ENCODE measurements around the gene FGD5. TPM values are rescaled to one million over a fixed set of nuclear protein-coding genes. Genes with fewer than 3 reads are reported as not detected.

The FGD5 gene
- polyA plus RNA-seq, 1 donor (not counting 4 experiments of a cell fraction or from before 2014, with no cell fraction given): not detected

DNA sequence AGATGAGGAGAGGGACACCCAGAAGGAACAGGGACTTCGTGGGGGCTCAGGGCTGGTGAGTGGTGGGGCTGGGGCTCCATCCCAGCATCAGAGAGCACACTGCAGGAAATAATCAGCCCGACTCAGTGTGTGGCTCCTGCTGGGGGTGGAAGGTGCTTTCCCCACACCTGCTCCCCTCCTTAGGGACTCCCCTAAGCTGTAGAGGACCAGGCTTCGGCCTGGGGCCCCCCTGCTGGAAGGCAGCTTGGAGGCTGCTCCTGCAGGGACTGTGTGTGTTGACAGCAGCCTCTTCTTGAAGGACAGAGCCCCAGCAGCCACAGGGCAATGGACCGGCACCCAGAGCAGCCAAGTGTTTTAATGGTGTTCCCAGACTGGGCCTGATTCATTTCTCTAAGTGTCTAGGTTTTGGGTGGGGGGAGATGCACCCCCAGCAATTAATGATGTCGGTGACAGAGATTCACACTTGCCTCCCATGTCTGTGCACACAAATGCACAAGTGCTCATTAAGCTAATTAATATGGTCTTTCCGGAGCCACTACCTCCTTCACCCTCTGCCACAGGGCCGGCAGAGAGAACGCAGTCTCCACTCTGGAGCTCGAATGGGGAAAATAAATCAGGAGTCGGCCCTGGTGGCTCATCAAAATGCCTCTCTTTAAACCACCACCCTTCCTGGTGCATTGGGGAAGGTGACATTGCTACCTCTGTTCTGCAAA is 16.9 kb upstream of the FGD5 start:
- Histone ChIP-seq H3K27ac (ENCODE audit: control insufficient read depth, insufficient read depth, low read length) (no peak overlapping the region), H3K36me3 (ENCODE audit: control insufficient read depth in 2 of 2, extremely low read depth in 1 of 2, insufficient read depth in 2 of 2, low read length in 2 of 2) (no peaks in the 10 kb centered on the region), H3K79me2 (ENCODE audit: control insufficient read depth, insufficient read depth, low read length) (no peaks in the 10 kb centered on the region), H3K27me3 (ENCODE audit: control insufficient read depth, extremely low read depth, insufficient read depth, low read length) (peaks cover 14% of the 10 kb centered on the region), H3K9ac (ENCODE audit: control insufficient read depth, extremely low read depth, insufficient read depth, low read length) (no peak overlapping the region), H3K4me3 (ENCODE audit: control insufficient read depth in 2 of 3, extremely low read depth in 1 of 3, insufficient read depth in 2 of 3, low read depth in 1 of 3, low read length in 3 of 3) (no peak overlapping the region), H2AFZ (ENCODE audit: control insufficient read depth, low read length) (no peak overlapping the region), H3K9me3 (ENCODE audit: control insufficient read depth, low read depth, low read length) (no peaks in the 10 kb centered on the region), H4K20me1 (ENCODE audit: control insufficient read depth, extremely low read depth, insufficient read depth, low read length) (peaks cover 3% of the 10 kb centered on the region), H3K4me2 (ENCODE audit: control insufficient read depth, extremely low read depth, insufficient read depth, low read depth, low read length) (no peak overlapping the region), H3K4me1 (ENCODE audit: control insufficient read depth, extremely low read depth, insufficient read depth, low read length) (no peaks in the 10 kb centered on the region), H3K9me1 (ENCODE audit: control insufficient read depth, extremely low read depth, insufficient read depth, low read length) (no peaks in the 10 kb centered on the region)
- TF ChIP-seq EZH2 (IDR thresholded peaks at IDR 0.05; ENCODE audit: low read length): no peak
- no peak for TF ChIP-seq CTCF (optimal IDR thresholded peaks at IDR 0.05 in 1 of 3, IDR thresholded peaks at IDR 0.05 in 1 of 3, conservative IDR thresholded peaks at IDR 0.05 in 1 of 3; ENCODE audit: extremely low read depth in 1 of 3, insufficient read depth in 2 of 3, low read length in 3 of 3)
- dilution Hi-C loops (cut with MboI; ENCODE audit: extremely low pct_ligation_motif_present, low sequenced_read_pairs): no loop called here
- no peak for DNase-seq (ENCODE audit: low read depth, low spot score)
- no peak for FAIRE-seq

- no peak for TF ChIP-seq EZH2 (IDR thresholded peaks at IDR 0.05; ENCODE audit: low read length)
- no peak for TF ChIP-seq CTCF (optimal IDR thresholded peaks at IDR 0.05 in 1 of 3, IDR thresholded peaks at IDR 0.05 in 1 of 3, conservative IDR thresholded peaks at IDR 0.05 in 1 of 3; ENCODE audit: extremely low read depth in 1 of 3, insufficient read depth in 2 of 3, low read length in 3 of 3)
- peaks cover 3% of the 10 kb centered on the region for H4K20me1 ChIP-seq (ENCODE audit: control insufficient read depth, extremely low read depth, insufficient read depth, low read length)
- H3K36me3 ChIP-seq (ENCODE audit: control insufficient read depth in 2 of 2, extremely low read depth in 1 of 2, insufficient read depth in 2 of 2, low read length in 2 of 2): no peaks in the 10 kb centered on the region
- no peak overlapping the region for H3K9ac ChIP-seq (ENCODE audit: control insufficient read depth, extremely low read depth, insufficient read depth, low read length)
- H3K4me3 ChIP-seq (ENCODE audit: control insufficient read depth in 2 of 3, extremely low read depth in 1 of 3, insufficient read depth in 2 of 3, low read depth in 1 of 3, low read length in 3 of 3): no peak overlapping the region
- FAIRE-seq: no peak
- no peak overlapping the region for H3K4me2 ChIP-seq (ENCODE audit: control insufficient read depth, extremely low read depth, insufficient read depth, low read depth, low read length)
- no peaks in the 10 kb centered on the region for H3K79me2 ChIP-seq (ENCODE audit: control insufficient read depth, insufficient read depth, low read length)
- no peak overlapping the region for H3K27ac ChIP-seq (ENCODE audit: control insufficient read depth, insufficient read depth, low read length)
- no peak overlapping the region for H2AFZ ChIP-seq (ENCODE audit: control insufficient read depth, low read length)
- dilution Hi-C loops (cut with MboI; ENCODE audit: extremely low pct_ligation_motif_present, low sequenced_read_pairs): no loop called here
- no peaks in the 10 kb centered on the region for H3K9me1 ChIP-seq (ENCODE audit: control insufficient read depth, extremely low read depth, insufficient read depth, low read length)
- no peaks in the 10 kb centered on the region for H3K9me3 ChIP-seq (ENCODE audit: control insufficient read depth, low read depth, low read length)
- DNase-seq (ENCODE audit: low read depth, low spot score): no peak
- H3K27me3 ChIP-seq (ENCODE audit: control insufficient read depth, extremely low read depth, insufficient read depth, low read length): peaks cover 12% of the 10 kb centered on the region
- H3K4me1 ChIP-seq (ENCODE audit: control insufficient read depth, extremely low read depth, insufficient read depth, low read length): no peaks in the 10 kb centered on the region
Observed at GRCh38 chr3:14802381-14802731, 16.4 kb upstream of the FGD5 start.

Measured in keratinocyte (primary cell).